GM23338 (cell line): ENCODE results near the gene FARP1. TPM values are rescaled to one million over a fixed set of nuclear protein-coding genes. Genes with fewer than 3 reads are reported as not detected.
A peak's percentile ranks its signal among the peaks of the same experiment; 100 is the strongest.

Experiments used
- ATAC-seq: fragments of 200-7000 bp; cut with Tn5 transposase; 3 replicates; pipeline ENCODE4 v1.9.1; 2020
- DNase-seq: peaks from one replicate; pipeline ENCODE4 v3.0.0-alpha.2; 2015; ENCODE audit warnings: low spot score
- H2AFZ ChIP-seq: fragments of 200-600 bp; sonication (generic); 2 replicates; pipeline ENCODE4 v1.8.0; 2016; ENCODE audit warnings: antibody characterized with exemption, mild to moderate bottlenecking, moderate library complexity
- H3F3A ChIP-seq: fragments of 200-600 bp; sonication (generic); replicated peaks from 2 replicates; pipeline ENCODE4 v1.8.0; 2017; ENCODE audit warnings: antibody characterized with exemption, mixed run types, low read depth
- H3K27ac ChIP-seq: fragments of 200-600 bp; sonication (generic); 2 replicates; pipeline ENCODE4 v1.6.1; 2016; ENCODE audit warnings: low read depth
- H3K27me3 ChIP-seq: fragments of 200-600 bp; sonication (generic); 2 replicates; pipeline ENCODE4 v1.8.0; 2016; ENCODE audit warnings: mild to moderate bottlenecking, mixed run types, moderate library complexity; ENCODE audit not compliant: insufficient read depth
- H3K36me3 ChIP-seq: fragments of 200-600 bp; sonication (generic); 2 replicates; pipeline ENCODE4 v1.8.0; 2016; ENCODE audit warnings: mild to moderate bottlenecking; ENCODE audit not compliant: insufficient read depth
- H3K4me1 ChIP-seq: fragments of 200-600 bp; sonication (generic); 2 replicates; pipeline ENCODE4 v1.8.0; 2016; ENCODE audit warnings: mild to moderate bottlenecking, moderate library complexity; ENCODE audit not compliant: insufficient read depth
- H3K4me2 ChIP-seq: fragments of 200-600 bp; sonication (generic); 2 replicates; pipeline ENCODE4 v1.7.1; 2017; ENCODE audit warnings: mixed run types
- H3K4me3 ChIP-seq: fragments of 200-600 bp; sonication (generic); 2 replicates; pipeline ENCODE4 v1.6.1; 2016; ENCODE audit warnings: mixed run types
- H3K79me2 ChIP-seq: fragments of 200-600 bp; sonication (generic); replicated peaks from 2 replicates; pipeline ENCODE4 v1.8.0; 2017; ENCODE audit warnings: mild to moderate bottlenecking; ENCODE audit not compliant: insufficient read depth
- H3K9me2 ChIP-seq: fragments of 200-600 bp; sonication (generic); 2 replicates; pipeline ENCODE4 v1.8.0; 2017; ENCODE audit not compliant: insufficient read depth
- H4K20me1 ChIP-seq: fragments of 200-600 bp; sonication (generic); replicated peaks from 2 replicates; pipeline ENCODE4 v1.8.0; 2017; ENCODE audit warnings: mild to moderate bottlenecking; ENCODE audit not compliant: insufficient read depth
- H3K27ac Mint-ChIP-seq: 2 replicates; pipeline ENCODE4 v1.8.0; 2020; ENCODE audit warnings: inconsistent platforms, mild to moderate bottlenecking, moderate library complexity, mixed read lengths
- H3K27me3 Mint-ChIP-seq: 3 replicates; pipeline ENCODE4 v1.8.0; 2022; ENCODE audit warnings: low read depth, mild to moderate bottlenecking, moderate library complexity, mixed read lengths, inconsistent platforms; ENCODE audit not compliant: insufficient read depth, poor library complexity
- H3K36me3 Mint-ChIP-seq: 3 replicates; pipeline ENCODE4 v1.8.0; 2021; ENCODE audit warnings: low read depth, mild to moderate bottlenecking, inconsistent platforms, moderate library complexity, mixed read lengths
- H3K4me1 Mint-ChIP-seq: 3 replicates; pipeline ENCODE4 v1.8.0; 2020; ENCODE audit warnings: mild to moderate bottlenecking, inconsistent platforms, mixed read lengths
- H3K4me3 Mint-ChIP-seq: 3 replicates; pipeline ENCODE4 v1.8.0; 2021; ENCODE audit warnings: moderate library complexity, mild to moderate bottlenecking, inconsistent platforms, mixed read lengths
- H3K9me3 Mint-ChIP-seq: 3 replicates; pipeline ENCODE4 v1.8.0; 2020; ENCODE audit warnings: moderate library complexity, mild to moderate bottlenecking, inconsistent platforms, mixed read lengths
- CREB1 ChIP-seq: fragments of 250-450 bp; sonication (Bioruptor Pico); IDR thresholded peaks from 2 replicates; pipeline ENCODE4 v1.5.0; 2020; ENCODE audit warnings: low read depth, mild to moderate bottlenecking, moderate library complexity
- CTCF ChIP-seq, 2 experiments: fragments of 200-600 bp in 1 of 2; sonication (generic) in 1 of 2; conservative IDR thresholded peaks; 2 replicates each; pipeline versions ENCODE4 v1.5.1 to v1.6.1; 2016 to 2017; ENCODE audit warnings: antibody characterized with exemption in 2 of 2, low read depth in 2 of 2, mild to moderate bottlenecking in 2 of 2, moderate library complexity in 1 of 2
- ZNF114 ChIP-seq: fragments of 250-450 bp; sonication (Bioruptor Pico); IDR thresholded peaks from 2 replicates; pipeline ENCODE4 v1.5.0; 2020; ENCODE audit warnings: mild to moderate bottlenecking, moderate library complexity
- ZNF462 ChIP-seq: fragments of 250-450 bp; sonication (Bioruptor Pico); IDR thresholded peaks from 2 replicates; pipeline ENCODE4 v1.5.0; 2020; ENCODE audit warnings: mild to moderate bottlenecking, moderate library complexity
- polyA plus RNA-seq: library from polyadenylated mRNA; unstranded; fragments of >200 nt; fragmentation: Nextera tagmentation; extraction: Ambion mirVana; gene quantifications from 2 replicates; pipeline ENCODE4 v1.2.1, GENCODE V29; 2016
- total RNA-seq: library from RNA; depleted of rRNA; stranded (reverse); fragments of >200 nt; shearing (Covaris generic); gene quantifications from 2 replicates; pipeline ENCODE4 v1.2.3, GENCODE V29; 2014

FARP1 gene
- total and polyA plus RNA-seq, 2 experiments from 2014 or later = 53.6 to 82.5 TPM

GRCh38 chr13:98144027-98144741 lies 1.3 kb downstream of the FARP1 start (continued):
- no peak for TF ChIP-seq ZNF462 (CRISPR knock-in tag)
- no peak for TF ChIP-seq ZNF114 (CRISPR knock-in tag)

- Histone ChIP-seq H3K9me2 (no peaks in the 10 kb centered on the region), H3K27ac (no peak overlapping the region), H2AFZ (no peak overlapping the region), H3F3A (peaks cover 11% of the 10 kb centered on the region; the same call in 1 of the 2 replicates), H4K20me1 (peaks cover 19% of the 10 kb centered on the region), H3K4me3 (peak overlapping the region; percentile 92), H3K79me2 (peaks cover 62% of the 10 kb centered on the region), H3K4me1 (peaks cover 24% of the 10 kb centered on the region), H3K27me3 (peaks cover 31% of the 10 kb centered on the region), H3K36me3 (no peaks in the 10 kb centered on the region), H3K4me2 (peak overlapping the region; percentile 100)
- ATAC-seq = peak; percentile 24
- Mint-ChIP-seq H3K4me3 (peak overlapping the region; percentile 87), H3K9me3 (no peaks in the 10 kb centered on the region), H3K27ac (no peak overlapping the region), H3K27me3 (peaks cover 33% of the 10 kb centered on the region), H3K4me1 (peaks cover 36% of the 10 kb centered on the region), H3K36me3 (peaks cover 4% of the 10 kb centered on the region)
- peak; percentile 78 for DNase-seq
- TF ChIP-seq ZNF114 (CRISPR knock-in tag) (no peak), CTCF (conservative IDR thresholded peaks at IDR 0.05; ENCODE audit: low read depth in 2 of 2) (0 out of 4 replicates have a peak, but pooled peaks of 1 of the 2 experiments have one; percentile 19), CREB1 (CRISPR knock-in tag) (no peak)
Measured at GRCh38 chr13:98144801-98145350, 2.0 kb downstream of the FARP1 start.
